NCI-H524 (cell line): Measurements from ENCODE around the gene UBR1.
A peak's percentile ranks its signal among the peaks of the same experiment; 100 is the strongest.
"Not testable (repeated sequence)": the region's sequence is repeated elsewhere in the genome, so short reads cannot be mapped to it uniquely, and the experiment has no call there.

Experiments
- DNase-seq, 2 experiments: peaks; one replicate each; lab custom pipeline; 2025; lab: John Stamatoyannopoulos, UW

The UBR1 gene

DNA sequence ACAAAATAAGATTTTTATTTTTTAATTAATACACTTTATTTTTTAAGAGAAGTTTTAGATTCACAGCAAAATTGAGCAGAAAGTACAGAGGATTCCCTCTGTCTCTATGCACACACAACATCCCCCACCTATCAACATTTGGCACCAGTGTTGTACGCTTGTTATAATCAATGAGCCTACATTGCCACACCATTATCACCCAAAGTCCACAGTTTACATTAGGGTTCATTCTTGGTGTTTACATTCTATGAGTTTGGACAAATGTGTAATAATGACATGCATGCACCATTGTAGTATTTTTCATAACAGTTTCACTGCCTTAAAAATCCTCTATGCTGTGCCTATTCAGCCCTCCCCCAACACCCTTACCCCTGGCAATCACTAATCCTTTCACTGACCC, 134.0 kb downstream of the UBR1 start:
- no peak for DNase-seq

- no peak for DNase-seq
Observed at GRCh38 chr15:42964476-42964875, 141.4 kb downstream of the UBR1 start.

GRCh38 chr15:42955518-42955917, 150.3 kb downstream of the UBR1 start:
- DNase-seq: no peak

- no peak for DNase-seq
Observed at GRCh38 chr15:42954291-42954690, 151.5 kb downstream of the UBR1 start.

DNA sequence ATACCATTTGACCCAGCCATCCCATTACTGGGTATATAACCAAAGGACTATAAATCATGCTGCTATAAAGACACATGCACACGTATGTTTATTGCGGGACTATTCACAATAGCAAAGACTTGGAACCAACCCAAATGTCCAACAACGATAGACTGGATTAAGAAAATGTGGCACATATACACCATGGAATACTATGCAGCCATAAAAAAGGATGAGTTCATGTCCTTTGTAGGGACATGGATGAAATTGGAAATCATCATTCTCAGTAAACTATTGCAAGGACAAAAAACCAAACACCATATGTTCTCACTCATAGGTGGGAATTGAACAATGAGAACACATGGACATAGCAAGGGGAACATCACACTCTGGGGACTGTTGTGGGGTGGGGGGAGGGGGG, 156.9 kb downstream of the UBR1 start:
- DNase-seq: not testable (repeated sequence)

GRCh38 chr15:42940527-42940926, 165.3 kb downstream of the UBR1 start:
- DNase-seq: no peak

GRCh38 chr15:42939841-42940240, 166.0 kb downstream of the UBR1 start:
- no peak for DNase-seq

DNA sequence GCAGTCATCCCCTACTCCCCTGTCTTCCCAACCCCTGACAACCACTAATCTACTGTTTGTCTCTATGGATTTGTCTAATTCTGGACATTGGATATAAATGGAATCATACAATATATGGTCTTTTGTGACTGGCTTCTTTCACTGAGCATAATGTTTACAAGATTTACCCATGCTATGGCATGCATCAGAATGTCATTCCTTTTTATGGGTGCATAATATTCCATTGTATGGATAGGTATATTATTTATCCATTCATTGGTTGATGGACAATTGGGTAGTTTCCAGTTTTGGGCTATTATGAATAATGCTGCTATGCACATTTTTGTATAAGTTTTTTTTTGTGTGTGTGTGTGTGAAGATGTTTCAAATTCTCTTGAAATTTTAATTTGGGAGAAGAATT, 168.7 kb downstream of the UBR1 start:
- no peak for DNase-seq

- no peak for DNase-seq
Observed at GRCh38 chr15:42933886-42934667, 171.8 kb downstream of the UBR1 start.

DNA sequence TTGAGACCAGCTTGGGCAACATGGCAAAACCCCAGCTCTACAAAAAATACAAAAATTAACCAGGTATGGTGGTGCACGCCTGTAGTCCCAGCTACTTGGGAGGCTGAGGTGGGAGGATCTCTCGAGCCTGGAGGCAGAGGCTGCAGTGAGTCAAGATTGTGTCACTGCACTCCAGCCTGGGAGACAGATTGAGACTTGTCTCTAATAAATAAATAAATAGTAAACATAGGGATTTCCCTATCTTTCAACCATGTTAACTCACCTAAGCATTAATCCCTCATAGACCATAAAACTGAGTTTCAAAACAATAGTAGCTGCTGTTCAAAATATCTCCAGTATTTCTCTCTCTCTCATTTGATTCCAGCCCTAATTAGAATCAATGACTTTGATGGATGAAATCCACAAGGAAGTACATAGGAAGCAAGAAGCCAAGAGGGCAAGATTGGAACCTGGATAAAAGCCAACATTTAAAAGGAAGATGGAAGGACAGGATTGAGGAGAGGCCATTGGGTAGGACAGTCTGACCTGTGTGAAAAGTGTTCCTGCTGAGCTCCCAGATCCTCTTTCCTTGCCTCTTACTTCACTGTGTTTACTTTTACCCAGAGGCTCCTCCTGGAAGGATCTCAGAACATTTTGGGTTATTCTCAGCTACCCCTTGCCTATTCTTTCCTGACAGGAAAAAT, 172.9 kb downstream of the UBR1 start:
- no peak for DNase-seq

GRCh38 chr15:42931702-42932486, 173.9 kb downstream of the UBR1 start:
- DNase-seq: peak in 1 of 2 experiments; percentile 11

DNA sequence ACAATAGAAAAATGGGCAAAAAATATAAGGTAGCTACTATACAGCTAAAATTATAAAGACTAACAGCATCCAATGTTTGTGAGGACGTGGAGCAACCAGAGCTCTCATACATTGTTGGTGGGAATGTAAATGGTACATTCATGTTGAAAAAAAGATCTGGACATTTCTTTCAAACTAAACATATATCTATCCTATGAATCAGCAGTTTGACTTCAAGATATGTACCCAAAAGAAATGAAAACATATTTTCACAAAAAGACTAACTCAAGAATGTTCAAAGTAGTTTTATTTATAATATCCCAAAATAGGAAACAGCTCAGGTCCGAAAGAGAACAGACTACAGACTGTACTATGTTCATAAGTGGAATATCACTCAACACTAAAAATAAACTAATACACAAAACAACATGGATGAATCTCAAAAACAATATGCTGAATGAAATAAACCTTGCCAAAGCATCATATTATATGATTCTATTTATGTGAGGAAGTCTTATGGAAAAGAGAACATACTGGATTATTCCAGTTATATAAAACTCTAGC, 176.5 kb downstream of the UBR1 start:
- no peak for DNase-seq

DNA sequence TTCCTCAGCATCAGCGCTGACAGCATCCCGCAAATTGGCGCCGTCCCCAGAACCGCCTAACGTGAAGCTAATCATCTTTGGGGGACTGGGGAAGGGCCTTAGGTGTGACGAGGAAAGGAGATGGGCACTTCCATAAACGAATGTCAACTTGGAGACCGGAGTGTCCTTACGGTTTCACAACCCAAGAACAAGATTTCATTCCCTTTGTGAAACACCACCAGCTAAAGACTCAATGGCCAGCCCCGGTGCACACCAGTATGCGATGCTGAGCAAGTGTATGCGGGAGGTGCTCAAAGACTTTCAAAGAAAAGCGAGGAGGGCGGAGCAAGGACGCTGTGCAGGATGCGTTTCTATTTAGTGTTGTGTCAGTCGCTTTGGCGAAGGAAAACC, 184.5 kb downstream of the UBR1 start:
- peak in 1 of 2 experiments; percentile 64 for DNase-seq

DNA sequence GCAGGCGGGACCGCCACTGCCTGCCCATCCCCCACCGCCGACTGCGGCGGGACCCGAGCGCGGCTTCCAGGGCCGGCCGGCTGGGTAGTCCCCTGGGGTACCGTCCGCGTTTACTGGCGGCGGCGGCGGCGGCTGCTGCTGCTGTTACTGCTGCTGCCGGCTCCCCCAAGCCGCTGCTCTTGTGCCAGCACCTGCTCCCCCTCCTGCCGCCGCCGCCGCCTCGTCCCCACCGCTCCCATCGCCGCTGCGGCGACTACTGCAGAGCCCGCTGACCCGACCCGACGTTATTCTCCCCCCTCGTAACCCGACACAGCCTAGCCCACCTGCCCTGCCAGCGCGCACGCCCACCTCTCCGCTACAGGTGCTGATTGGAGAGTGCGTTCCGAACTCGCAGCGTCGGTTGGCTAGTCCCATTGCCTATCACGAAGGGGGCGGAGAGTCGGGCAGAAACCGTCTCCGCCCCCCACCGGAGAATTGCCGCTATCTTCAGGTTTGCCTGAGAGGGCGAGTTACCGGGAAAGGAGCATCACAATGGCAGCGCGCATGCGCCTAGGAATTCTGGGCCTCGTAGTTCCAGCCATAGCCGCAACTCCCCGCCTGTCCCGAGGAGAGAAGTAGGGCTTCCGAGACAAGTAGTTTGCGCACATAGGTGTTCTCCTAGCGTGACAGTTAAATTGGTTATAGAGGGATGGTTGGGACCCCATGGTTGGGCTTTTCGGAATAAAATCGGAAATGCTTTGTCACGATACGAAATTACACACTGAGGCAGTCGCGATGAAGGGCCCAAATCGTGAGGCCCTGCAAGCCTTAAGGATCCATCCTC, 185.1 kb downstream of the UBR1 start, which contains the start of gene TTBK2:
Gene TTBK2, minus strand, starts transcription at position 260 of the 823 bp plus-strand sequence. CDS start 42,161 bp downstream, outside the sequence.
- peak; percentile 99 to 100 for DNase-seq

GRCh38 chr15:42919799-42920518, 185.9 kb downstream of the UBR1 start:
- DNase-seq: peak; percentile 36 to 61

- peak in 1 of 2 experiments; percentile 14 for DNase-seq
Observed at GRCh38 chr15:42919308-42919707, 186.5 kb downstream of the UBR1 start.

- no peak for DNase-seq
Observed at GRCh38 chr15:42918047-42918446, 187.8 kb downstream of the UBR1 start.

GRCh38 chr15:42915654-42916315, 190.1 kb downstream of the UBR1 start:
- DNase-seq: no peak

- peak in 1 of 2 experiments; percentile 43 for DNase-seq
Observed at GRCh38 chr15:42914728-42915497, 190.9 kb downstream of the UBR1 start.
